Esophagus muscularis mucosa (tissue), 4 donors: Measurements from ENCODE around the gene LTK. TPM values are rescaled to one million over a fixed set of nuclear protein-coding genes. Genes with fewer than 3 reads are reported as not detected.

Experiments used
- DNase-seq: peaks from one replicate; pipeline ENCODE4 v3.0.0-alpha.2; 2017; ENCODE audit errors: extremely low spot score
- H3K27ac ChIP-seq, 4 donors: fragments of 200-600 bp; sonication (generic); replicated peaks in 1 of 4; 1 replicate in 3 of 4; 2 replicates in 1 of 4; pipeline ENCODE4 v1.5.1; 2016 to 2019; ENCODE audit warnings: mild to moderate bottlenecking in 1 of 4
- H3K27me3 ChIP-seq, 4 donors: fragments of 200-600 bp; sonication (generic); one replicate each; pipeline versions ENCODE4 v1.5.1 to v1.6.0; 2016 to 2019
- H3K36me3 ChIP-seq, 4 donors: fragments of 200-600 bp; sonication (generic); one replicate each; pipeline ENCODE4 v1.5.1; 2016 to 2019
- H3K4me1 ChIP-seq, 4 donors: fragments of 200-600 bp; sonication (generic); one replicate each; pipeline ENCODE4 v1.5.1; 2016 to 2019
- H3K4me3 ChIP-seq, 4 donors: fragments of 200-600 bp; sonication (generic); 1 replicate in 2 of 4; 2 replicates in 2 of 4; pipeline ENCODE4 v1.5.1; 2016 to 2019; ENCODE audit warnings: mild to moderate bottlenecking in 4 of 4, moderate library complexity in 1 of 4
- H3K9me3 ChIP-seq, 4 donors: fragments of 200-600 bp; sonication (generic); 1 replicate in 3 of 4; 2 replicates in 1 of 4; pipeline ENCODE4 v1.5.1; 2016 to 2019
- CTCF ChIP-seq, 3 experiments: fragments of 200-600 bp in 2 of 3; fragments of 450-650 bp in 1 of 3; sonication (generic) in 2 of 3; IDR thresholded peaks; one replicate each; pipeline ENCODE4 v1.5.1; 2017 to 2019; ENCODE audit warnings: antibody characterized with exemption in 3 of 3, mild to moderate bottlenecking in 2 of 3, moderate library complexity in 1 of 3
- EP300 ChIP-seq: sonication (generic); formaldehyde crosslinking; IDR thresholded peaks from one replicate; pipeline ENCODE4 v1.6.1; 2017; ENCODE audit warnings: antibody characterized with exemption
- POLR2A ChIP-seq: fragments of 450-650 bp; IDR thresholded peaks from one replicate; pipeline ENCODE4 v1.6.1; 2017; ENCODE audit warnings: antibody characterized with exemption, moderate library complexity, mild to moderate bottlenecking, low read depth
- POLR2AphosphoS5 ChIP-seq, 2 donors: sonication (generic); formaldehyde crosslinking; IDR thresholded peaks; one replicate each; pipeline ENCODE4 v1.6.1; 2017; ENCODE audit warnings: antibody characterized with exemption in 2 of 2
- WGBS: methylation state at CpG from one replicate; pipeline ENCODE4 v1.1.5; 2018; 5-methylcytosine and 5-hydroxymethylcytosine counted together
- intact Hi-C: fragments of 100-400 bp; cut with DNase I; formaldehyde crosslinking; loops from one replicate; pipeline ENCODE4 v1.15.1; 2023
- total RNA-seq, 4 donors: library from RNA; depleted of rRNA; stranded (reverse); fragments of >200 nt; gene quantifications; one replicate each; pipeline versions ENCODE4 v1.1.0 to v1.2.1, GENCODE V29; 2016

Gene LTK
- total RNA-seq, 4 donors from 2014 or later = 0.33 to 2.4 (median 0.69) TPM; not detected in 1

DNA sequence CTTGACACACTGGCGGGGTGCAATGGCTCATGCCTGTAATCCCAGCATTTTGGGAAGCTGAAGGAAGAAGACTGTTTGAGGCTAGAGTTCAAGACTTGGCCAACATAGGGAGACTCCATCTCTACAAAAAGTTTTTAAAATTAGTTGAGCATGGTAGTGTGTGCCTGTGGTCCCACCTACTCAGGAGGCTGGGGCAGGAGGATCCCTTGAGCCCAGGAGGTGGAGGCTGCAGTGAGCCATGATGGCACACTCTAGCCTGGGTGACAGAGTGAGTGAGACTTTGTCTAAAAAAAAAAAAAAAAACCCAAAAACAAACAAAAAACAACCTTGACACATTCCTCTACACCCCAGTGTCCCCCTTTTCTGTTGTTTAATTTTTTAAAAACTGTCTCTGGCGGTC, 24.0 kb downstream of the LTK start:
- H3K4me1 ChIP-seq = peaks cover 17 to 24% (median 23%) of the 10 kb centered on the region in 4 donors
- H3K4me3 ChIP-seq = no peak overlapping the region
- H3K27ac ChIP-seq = no peak overlapping the region
- H3K27me3 ChIP-seq = peaks cover 0 to 71% (median 2%) of the 10 kb centered on the region in 4 donors
- H3K9me3 ChIP-seq = no peaks in the 10 kb centered on the region
- intact Hi-C loops = no loop called here
- TF ChIP-seq CTCF (IDR thresholded peaks at IDR 0.05) (no peak), EP300 (no peak), POLR2AphosphoS5 (IDR thresholded peaks at IDR 0.05) (no peak), POLR2A (no peak)
- WGBS = 100% methylated on average over 2 of the region's 2 CpGs
- H3K36me3 ChIP-seq = no peaks in the 10 kb centered on the region
- DNase-seq = no peak

- H3K4me1 ChIP-seq = peaks cover 6 to 9% (median 8%) of the 10 kb centered on the region in 4 donors
- 89% methylated on average over 2 of the region's 2 CpGs for WGBS
- intact Hi-C loops = no loop called here
These were observed 25.8 kb downstream of the LTK start for GRCh38 chr15:41487802-41488201.

GRCh38 chr15:41487381-41487780, 26.2 kb downstream of the LTK start:
- Histone ChIP-seq H3K4me3 (no peak overlapping the region), H3K9me3 (no peaks in the 10 kb centered on the region), H3K27ac (no peak overlapping the region), H3K4me1 (peaks cover 2 to 5% (median 4%) of the 10 kb centered on the region in 4 donors), H3K36me3 (peaks cover 2 to 15% (median 9%) of the 10 kb centered on the region in 4 donors), H3K27me3 (peaks cover 0 to 58% (median 0%) of the 10 kb centered on the region in 4 donors)
- 86% methylated on average over 7 of the region's 9 CpGs for WGBS
- TF ChIP-seq EP300 (no peak), POLR2A (no peak), CTCF (IDR thresholded peaks at IDR 0.05) (no peak), POLR2AphosphoS5 (IDR thresholded peaks at IDR 0.05) (no peak)
- DNase-seq = no peak
- intact Hi-C loops = no loop called here

More at GRCh38 chr15:41487802-41488201, 25.8 kb downstream of the LTK start:
- Histone ChIP-seq H3K4me3 (no peak overlapping the region), H3K36me3 (peaks cover 0 to 11% (median 6%) of the 10 kb centered on the region in 4 donors), H3K9me3 (no peaks in the 10 kb centered on the region), H3K27ac (no peak overlapping the region), H3K27me3 (peaks cover 0 to 58% (median 0%) of the 10 kb centered on the region in 4 donors)
- no peak for TF ChIP-seq POLR2A
- no peak for TF ChIP-seq CTCF (IDR thresholded peaks at IDR 0.05)
- TF ChIP-seq POLR2AphosphoS5 (IDR thresholded peaks at IDR 0.05) = no peak
- TF ChIP-seq EP300 = no peak
- no peak for DNase-seq

GRCh38 chr15:41486286-41486685, 27.3 kb downstream of the LTK start:
- Histone ChIP-seq H3K4me3 (no peak overlapping the region), H3K9me3 (no peaks in the 10 kb centered on the region), H3K27ac (no peak overlapping the region), H3K4me1 (no peaks in the 10 kb centered on the region), H3K27me3 (peaks cover 0 to 51% (median 0%) of the 10 kb centered on the region in 4 donors), H3K36me3 (peaks cover 13 to 26% (median 18%) of the 10 kb centered on the region in 4 donors)
- DNase-seq = no peak
- 79% methylated on average over 25 of the region's 43 CpGs for WGBS
- intact Hi-C loops = no loop called here
- no peak for TF ChIP-seq EP300
- TF ChIP-seq CTCF (IDR thresholded peaks at IDR 0.05) = no peak
- no peak for TF ChIP-seq POLR2AphosphoS5 (IDR thresholded peaks at IDR 0.05)
- no peak for TF ChIP-seq POLR2A
